ENCODE measurements around the gene TOR3A.

GRCh38 chr1:179101566-179101965, 19.7 kb downstream of the TOR3A start:
- TF ChIP-seq CTCF (IDR thresholded peaks at IDR 0.05) = no peak
- no peak for TF ChIP-seq POLR2A (IDR thresholded peaks at IDR 0.05)

All from testis (tissue), 2 donors.